GM13976 (cell line): ENCODE results near the gene MICAL3.

Source experiments
- DNase-seq: peaks from one replicate; pipeline ENCODE4 v3.0.0; 2012; ENCODE audit warnings: low spot score
- CTCF ChIP-seq: IDR thresholded peaks from 2 replicates; pipeline ENCODE4 v1.5.1; 2012; ENCODE audit warnings: borderline replicate concordance, mild to moderate bottlenecking; ENCODE audit not compliant: insufficient read depth; ENCODE audit errors: extremely low read depth, missing control alignments, control extremely low read depth
- in situ Hi-C: fragments of 300-500 bp; cut with MboI; formaldehyde crosslinking; loops from one replicate; pipeline ENCODE4 v1.12.0; 2022; ENCODE audit warnings: low sequenced_read_pairs, mixed read lengths, inconsistent platforms; ENCODE audit not compliant: unreplicated experiment

Gene MICAL3

GRCh38 chr22:17954860-17955587 is 69.3 kb downstream of the MICAL3 start:
- in situ Hi-C loops, result no loop called here
- DNase-seq, result no peak
- no peak for TF ChIP-seq CTCF

- in situ Hi-C loops, result no loop called here
- no peak for TF ChIP-seq CTCF
- no peak for DNase-seq
Measured at GRCh38 chr22:17954200-17954859, 70.0 kb downstream of the MICAL3 start.

GRCh38 chr22:17953147-17953546 is 71.2 kb downstream of the MICAL3 start:
- no peak for DNase-seq
- in situ Hi-C loops, result no loop called here
- no peak for TF ChIP-seq CTCF

GRCh38 chr22:17952273-17952801 is 72.0 kb downstream of the MICAL3 start:
- DNase-seq, result no peak
- no peak for TF ChIP-seq CTCF
- in situ Hi-C loops, result no loop called here

- in situ Hi-C loops, result no loop called here
- TF ChIP-seq CTCF, result no peak
- no peak for DNase-seq
Measured at GRCh38 chr22:17951315-17951714, 73.0 kb downstream of the MICAL3 start.

- in situ Hi-C loops, result no loop called here
- no peak for DNase-seq
- TF ChIP-seq CTCF, result no peak
Measured at GRCh38 chr22:17950651-17951214, 73.6 kb downstream of the MICAL3 start.
